Stimulated activated CD4-positive, alpha-beta T cell treated with anti-CD3 and anti-CD28 coated beads, Interleukin-12 subunit alpha, Interleukin-12 subunit beta, amount 100 ng/mL, for 4 hours (primary cell): Measurements from ENCODE around the gene WDSUB1.

ENCODE experiments used
- DNase-seq: peaks from one replicate; pipeline ENCODE4 v3.0.0-alpha.2; 2020

Gene WDSUB1

DNA sequence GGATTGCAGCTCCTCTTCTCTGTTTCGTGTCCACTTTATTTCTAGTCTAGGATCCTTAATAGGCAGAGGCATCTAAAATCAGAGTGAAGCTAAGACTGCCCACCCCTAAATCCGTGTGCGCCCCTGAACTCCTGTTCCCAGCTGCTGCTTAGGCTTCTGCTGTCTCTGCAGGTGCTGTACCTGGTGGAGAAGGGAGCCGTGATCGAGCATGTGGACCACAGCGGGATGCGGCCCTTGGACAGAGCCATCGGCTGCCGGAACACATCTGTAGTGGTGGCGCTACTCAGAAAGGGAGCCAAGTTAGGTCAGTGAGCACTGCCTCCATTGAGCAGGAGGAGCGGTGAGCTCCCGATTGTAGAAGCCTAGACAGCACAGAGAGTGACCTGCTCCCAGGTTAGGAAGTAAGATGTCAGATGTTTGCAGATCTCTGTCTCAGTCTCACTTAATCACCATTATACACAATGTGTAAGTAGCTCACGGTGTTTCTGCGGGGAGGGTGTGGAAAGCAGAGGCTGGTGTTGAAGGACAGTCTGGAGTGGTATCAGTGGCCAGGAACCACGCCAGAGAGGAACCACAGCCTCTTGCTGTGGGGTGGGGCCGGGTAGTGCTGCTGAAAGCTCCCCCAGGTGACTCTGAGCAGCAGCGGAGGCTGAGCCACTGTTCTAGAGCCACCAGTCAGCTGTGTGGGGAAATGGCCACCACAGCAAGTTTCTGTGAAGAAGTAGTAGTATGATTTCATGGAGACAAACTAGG lies 62.3 kb downstream of the WDSUB1 start:
- DNase-seq, result no peak

DNA sequence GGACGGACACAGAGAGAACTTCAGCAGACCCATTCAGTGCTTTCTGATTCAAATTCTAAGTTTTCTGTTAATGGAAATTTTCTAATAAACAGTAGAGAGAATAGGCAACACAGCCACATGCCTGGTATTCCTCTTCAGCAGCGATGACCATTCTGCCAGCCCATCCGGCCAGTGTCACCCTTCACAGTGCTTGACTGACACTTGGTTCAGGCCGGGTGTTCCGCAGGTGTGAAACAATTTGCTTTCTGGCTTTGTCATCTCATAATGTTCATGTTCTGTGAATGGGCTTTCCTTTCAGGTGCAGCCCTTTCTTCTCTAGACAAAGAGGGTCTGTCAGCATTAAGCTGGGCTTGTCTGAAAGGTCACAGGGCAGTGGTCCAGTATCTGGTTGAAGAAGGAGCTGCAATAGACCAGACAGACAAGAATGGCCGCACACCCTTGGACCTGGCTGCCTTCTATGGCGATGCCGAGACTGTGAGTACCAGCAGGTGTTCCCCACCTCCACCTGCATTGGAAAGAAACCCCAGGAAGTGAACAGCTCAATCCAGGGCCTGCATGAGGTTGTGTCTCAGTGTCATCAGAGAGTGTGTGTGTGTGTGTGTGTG lies 67.0 kb downstream of the WDSUB1 start:
- DNase-seq, result no peak

DNA sequence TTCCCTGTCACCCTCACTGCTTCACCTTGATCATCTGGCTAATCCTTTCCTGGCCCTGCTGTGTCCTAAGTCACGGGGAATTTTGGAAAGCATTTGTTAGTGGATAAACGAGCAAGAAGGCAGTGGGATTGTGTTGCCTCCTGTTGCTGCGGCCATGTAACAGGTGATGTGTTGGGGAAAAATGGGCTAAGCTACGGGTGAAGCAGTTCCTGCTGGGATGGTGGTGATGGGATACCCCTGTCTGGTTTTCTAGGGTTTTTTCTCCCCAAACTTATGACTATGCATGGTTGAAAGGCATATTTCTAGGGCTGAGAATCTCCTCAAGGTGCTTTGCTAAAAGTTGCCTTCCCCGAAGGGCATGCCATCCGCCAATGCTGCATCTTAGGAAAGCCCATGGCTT lies 68.1 kb downstream of the WDSUB1 start:
- no peak for DNase-seq

DNA sequence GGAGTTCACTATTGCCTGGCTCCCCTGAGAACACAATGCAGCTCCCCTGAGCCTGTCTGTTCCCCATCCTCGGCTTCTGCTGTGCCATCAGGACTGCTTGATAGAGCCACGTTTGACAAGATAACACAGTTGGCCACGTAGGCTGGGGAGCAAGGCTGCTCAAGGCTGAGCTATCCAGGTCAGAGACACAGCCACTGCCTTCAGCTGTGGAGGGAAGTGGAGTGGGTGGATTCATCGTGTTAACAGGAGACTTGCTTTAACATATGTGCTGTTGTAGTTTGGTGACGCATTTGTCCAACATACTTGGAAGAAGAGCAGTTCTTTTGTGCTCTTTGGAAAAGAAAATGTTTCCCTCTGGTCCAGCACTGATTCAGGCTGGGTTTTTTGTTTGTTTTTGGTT lies 68.8 kb downstream of the WDSUB1 start:
- DNase-seq, result no peak

DNA sequence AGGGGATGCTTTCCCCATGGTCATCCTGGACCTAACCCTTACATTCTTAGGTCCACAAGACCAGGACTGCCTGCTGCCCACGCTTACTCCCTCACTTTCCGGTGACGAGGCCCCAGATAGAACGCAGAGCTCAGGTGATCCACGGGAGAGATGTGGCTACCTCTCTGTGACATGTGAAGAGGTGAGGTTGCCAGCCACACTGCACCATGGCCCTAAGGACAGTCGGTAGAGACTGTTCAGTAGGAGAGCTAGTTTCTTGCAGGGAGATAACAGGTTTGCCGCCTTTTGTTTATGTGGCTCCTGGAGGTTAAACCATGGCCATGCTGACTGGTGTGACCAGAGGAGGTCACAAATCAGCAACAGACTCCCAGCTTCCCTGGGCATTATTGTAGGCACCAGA lies 71.4 kb downstream of the WDSUB1 start:
- DNase-seq, result no peak

DNA sequence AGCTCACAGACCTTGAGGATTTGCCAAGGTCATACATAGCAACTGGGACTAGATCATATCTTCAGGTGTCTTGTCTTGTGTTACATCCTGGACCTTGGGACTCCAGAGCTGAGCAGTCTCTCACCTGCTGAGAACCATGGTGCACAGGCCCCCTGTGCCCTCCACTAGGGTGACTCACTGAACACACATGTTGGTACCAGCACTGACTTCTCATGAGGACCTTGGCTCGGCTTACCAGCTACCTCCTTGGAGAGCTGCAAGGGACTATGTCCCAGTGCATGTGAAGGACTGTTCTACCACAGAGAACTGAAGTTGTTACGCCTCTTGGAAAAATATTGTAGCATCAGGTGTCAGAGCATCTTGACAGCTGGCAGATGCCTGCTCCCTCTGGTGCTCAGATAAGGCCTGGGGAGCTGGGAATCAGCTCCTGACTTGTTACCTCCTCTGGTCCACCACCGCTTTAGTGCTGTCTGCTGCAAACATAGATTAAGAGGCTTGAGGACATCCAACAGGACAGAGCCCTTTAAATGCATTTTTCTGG lies 72.1 kb downstream of the WDSUB1 start:
- DNase-seq, result no peak

DNA sequence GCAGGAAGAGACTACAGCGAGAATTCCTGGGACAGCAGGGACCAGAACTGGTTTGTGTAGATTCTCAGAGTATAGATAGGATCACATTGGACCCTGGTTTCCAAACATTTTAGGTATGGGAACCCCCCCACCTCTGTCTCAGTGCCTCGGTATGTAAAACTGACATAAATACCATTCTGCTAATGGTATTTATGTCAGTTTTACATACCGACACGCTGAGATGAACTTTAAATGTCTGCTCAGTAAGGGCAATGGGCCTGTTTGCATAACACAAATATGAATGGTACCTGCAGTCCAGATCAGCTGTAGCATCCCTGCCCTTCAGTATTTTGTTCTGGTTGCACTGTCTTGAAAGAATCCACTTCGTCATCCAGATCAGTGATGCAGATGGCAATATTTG lies 73.2 kb downstream of the WDSUB1 start:
- no peak for DNase-seq

DNA sequence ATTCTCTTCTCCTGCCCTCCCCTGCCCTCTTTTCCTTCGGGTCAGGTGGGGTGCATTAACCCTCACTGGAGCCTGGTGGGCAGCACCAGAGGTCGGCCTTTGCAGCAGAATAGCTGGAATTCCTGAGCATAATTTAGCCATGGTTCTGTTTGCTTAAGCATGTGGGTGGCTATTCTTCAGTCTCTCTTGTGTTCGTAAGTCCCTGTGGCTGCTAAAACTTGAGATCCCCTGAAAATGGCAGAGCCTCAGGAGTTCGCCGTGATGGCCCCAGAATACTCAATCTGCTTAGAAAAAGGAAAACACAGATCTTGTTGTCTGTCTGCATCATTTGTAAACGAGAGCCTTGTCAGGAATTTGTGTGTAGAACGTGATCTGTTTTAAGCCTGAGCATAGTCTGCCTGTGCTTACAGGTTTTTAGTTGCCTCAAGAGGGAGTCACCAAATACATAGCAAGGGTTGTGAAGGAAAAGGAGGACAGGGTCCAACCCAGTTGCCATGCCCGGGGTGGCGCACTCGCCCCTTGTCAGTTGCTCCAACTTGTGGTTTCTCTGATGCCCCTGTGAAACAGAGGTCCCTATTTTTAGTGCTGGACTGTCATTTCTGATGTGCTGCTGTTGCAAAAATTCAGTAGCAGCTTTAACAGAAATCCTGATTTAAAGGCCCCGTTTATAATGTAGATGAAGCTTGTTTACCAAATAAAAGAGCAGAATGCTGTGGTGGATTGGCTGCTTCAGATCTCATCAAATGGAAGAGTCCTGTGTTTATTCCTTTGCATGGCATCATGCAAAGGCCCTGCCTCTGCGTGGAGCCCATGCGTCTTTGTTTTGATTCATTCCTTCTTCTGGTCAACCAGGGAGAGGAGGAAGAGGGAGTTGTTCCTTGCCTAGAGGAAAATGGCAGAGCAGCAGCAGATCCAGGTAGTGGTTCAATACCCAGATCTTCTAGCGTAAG lies 74.8 kb downstream of the WDSUB1 start:
- DNase-seq, result no peak

DNA sequence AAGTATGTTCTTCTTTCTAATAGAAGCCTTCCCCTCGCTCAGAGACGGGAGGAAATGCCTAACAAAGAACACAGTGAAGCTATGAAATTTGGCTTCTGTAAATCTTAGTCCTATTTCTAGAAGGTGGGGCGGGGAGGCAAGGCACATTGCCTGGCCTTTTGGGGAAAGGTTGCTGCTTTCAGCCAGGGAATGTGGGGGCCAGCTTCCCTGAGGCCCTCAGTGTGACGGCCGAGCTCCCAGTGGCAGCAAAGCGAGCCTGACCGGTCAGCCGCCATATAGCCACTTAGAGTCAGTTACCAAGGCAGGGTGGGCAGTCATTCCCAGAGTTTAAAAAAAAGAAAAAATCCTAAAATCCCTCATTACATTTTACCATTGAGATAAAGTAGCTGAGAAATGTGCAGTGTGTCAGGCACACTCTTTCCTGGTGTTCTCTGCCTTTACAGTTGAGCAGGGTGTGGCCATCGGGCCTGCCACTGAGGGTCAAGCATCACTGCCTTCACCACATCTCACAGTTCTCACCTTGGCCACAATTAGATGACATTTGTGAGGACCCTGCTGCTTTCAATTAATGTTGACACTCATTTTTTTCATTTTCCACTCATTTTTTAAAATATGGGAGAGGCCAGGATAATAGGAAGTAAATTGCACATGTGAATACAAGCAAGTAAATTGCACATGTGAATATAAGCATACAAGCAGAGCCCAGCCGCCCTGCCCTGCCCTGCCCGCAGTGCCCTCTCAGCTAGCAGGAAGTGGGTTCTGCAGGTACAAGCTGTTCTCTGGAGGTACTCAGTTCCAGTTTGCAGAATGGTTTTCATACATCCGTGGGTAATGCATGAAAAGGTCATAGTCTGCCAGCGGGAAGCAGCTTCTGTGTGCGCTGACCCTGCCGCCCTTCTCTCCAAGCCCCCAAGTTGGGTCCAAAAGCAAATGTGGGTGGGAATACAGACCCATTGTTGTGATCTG lies 76.9 kb downstream of the WDSUB1 start:
- DNase-seq, result no peak

DNA sequence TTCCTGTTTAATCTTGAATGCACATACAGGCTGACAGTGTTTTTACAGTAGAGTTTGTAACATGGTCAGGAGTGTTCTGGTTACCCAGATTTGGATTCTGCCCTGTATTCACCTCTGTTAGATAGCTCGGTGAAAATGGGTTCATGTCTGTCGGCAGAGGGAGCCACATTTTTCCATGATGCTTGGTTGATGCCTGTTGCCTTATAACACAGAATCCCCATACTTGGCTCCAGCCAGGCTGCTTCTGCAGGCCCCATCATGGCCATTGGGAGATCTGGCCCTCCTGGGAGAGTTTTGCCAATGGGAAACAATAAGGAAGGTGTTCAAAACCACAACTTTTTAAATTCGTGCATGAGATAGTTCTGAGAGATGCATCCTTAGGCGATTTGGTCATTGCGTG lies 78.1 kb downstream of the WDSUB1 start:
- DNase-seq, result no peak

DNA sequence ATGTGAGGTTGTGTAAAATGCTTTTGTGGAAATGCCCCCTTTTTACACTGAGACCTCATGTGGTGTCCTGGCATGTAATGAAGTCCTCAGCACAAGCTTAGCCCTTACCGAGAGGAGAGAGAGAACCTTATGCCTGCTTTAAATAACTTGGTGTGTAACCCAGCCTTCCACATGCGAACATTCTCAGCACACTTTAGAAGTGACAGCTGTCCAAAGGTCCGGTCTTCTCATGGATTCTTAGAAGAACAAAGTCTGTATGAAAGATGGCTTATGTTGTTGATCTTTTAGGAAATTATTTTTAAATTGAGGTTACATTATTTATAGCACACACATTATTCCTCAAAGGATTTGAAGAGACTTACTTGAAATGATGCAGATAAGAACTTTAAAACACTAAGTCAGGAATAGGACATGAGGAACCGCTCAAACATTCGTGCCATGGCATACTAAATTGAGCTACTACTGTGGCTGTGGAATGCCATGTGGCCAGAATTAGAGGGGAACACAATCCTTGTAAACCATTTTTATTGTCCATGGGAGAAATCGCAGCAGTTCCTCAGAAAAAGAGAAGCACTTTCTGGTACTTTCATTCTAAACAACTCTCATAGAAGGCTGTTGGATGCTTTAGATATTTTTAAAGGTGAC lies 79.6 kb downstream of the WDSUB1 start:
- DNase-seq, result no peak

DNA sequence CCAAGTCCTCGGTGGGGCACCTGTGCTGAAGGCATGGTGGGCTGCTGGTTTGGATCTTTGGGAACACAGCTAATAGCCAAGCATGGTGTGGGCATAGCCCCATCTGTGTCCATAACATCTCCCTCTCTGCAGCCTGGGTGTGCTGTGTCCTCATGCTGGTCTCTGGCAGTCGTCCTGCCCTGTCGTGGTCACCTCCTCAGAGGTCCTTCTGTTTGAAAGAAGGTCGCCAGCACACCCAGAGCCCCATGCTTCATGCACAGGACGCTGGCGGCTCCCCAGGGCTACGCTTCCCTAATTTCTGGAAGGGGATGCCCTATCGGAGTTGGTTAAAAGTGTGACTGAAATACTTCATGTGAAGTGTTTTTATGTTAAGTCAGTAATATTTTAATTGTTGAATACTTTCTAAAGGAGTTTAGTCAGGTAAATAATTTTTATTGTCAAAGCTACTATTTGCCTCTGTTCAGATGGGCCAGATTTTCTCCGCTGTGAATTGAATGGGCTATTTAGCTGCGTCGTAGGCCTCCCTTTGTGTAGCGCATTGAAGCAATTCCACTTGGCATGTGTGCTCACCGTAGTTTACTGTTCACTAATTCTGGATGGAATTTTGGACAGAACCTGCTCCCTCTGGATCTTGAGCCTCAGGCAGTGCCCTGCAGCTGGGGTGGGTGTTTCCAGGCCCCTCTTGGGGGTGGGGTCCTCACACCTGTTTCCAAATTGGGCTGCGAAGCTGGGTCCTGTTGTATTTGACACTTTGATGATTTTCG lies 81.9 kb downstream of the WDSUB1 start:
- no peak for DNase-seq

DNA sequence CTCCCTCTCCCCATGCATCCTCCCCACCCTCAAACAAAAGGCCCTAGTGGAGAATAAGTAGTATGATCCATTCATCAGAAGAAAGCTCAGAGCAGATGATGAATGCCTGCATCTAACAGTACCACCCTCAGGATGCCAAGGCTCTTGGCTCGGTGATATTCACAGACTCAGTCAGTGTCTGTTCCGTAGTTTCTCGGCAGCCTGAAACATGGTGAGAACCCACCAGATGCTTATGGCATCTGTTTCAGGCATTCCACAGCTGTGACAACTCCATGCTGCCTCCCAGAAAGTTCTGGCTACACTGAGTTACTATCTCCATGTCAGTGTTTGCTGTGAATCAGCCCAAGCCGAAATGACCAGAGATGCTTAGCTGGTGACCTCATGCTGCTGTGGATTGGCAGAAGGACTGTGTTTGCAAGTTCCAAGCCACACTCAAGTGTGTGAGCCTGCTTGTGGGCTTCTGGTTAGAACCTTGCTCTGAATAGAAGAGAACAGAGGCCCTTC lies 83.9 kb downstream of the WDSUB1 start:
- DNase-seq, result no peak

DNA sequence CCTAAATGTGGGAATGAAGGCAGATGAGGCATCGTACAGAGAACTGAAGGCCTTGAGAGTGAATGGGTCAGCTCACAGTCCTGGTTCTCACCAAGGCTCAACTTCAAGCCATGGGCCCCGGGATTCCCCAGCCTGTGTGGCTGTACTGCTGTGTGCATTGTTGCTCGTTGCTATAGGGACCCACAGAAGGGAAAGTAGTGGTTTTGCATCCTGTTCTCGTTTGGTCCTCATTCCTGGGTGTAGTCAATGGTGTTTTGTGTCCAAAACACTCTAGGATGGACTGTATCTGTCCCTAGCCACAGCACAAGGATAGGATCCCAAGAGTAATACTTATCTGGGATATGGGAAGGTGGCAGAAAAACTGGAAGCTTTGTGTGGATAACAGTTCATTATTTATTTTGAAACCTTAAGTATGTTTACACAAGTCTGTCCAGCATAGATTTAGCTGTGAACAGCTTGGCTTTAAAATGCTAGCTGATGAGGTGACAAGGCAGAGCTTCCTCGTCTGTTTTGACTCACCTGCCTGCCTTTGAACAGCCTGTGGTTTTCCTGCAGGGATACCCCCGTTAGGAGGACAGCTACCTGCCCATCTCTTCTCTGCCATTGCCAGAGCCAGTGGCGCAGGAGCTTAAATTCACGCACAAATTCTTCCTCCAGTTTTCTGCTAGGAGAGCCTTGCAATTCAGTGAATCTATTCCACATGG lies 85.0 kb downstream of the WDSUB1 start:
- no peak for DNase-seq

DNA sequence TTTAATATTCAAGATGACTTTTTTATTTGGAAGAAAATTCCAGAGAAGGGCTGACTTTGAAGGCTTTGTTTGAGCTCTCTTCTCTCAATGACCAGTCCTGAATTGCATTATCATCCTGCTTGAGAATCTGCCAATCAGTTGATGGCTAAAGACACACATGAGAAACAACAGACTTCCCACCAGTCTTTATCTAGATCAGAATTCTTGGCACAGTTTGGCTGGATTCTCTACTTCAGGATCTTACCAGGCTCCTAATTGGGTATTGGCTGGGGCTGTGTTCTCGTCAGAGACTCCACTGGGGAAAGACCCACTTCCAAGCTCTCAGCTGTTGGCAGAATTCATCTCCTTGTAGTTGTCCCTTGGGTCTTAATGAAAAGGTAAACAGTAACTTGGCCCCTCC lies 86.0 kb downstream of the WDSUB1 start:
- no peak for DNase-seq

DNA sequence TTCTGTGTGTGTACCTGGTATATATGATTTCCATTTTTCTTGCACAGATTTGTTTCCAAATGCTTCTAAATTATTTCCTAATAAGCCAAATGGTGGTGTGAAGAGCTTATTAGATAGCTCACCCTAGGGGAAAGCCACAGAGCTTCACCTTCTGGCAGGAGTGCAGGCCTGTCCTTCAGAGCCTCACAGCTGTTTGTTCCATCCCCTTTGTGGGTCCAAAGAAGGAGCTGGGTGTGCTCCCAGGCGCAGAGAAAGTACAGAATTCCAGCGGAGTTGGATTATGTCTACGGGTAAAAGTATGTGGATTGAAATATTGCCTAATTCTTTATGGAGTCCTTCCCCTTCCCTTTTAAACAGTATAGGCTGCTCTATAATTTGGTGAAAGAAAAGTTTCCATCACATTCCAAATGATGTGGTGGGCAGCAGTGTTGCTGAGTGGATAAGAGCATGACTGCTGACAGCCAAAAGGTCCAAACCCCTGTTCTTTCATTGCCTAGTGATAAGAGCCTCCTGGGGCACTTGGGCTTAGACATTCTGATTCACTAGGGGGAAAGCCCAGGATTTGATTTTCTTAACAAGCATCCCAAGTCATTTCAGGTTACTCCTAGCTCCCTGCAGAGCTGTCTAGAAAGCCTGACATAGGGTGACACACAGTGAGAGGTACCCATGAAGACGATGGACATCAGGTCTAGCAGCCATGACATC lies 86.6 kb downstream of the WDSUB1 start:
- no peak for DNase-seq

DNA sequence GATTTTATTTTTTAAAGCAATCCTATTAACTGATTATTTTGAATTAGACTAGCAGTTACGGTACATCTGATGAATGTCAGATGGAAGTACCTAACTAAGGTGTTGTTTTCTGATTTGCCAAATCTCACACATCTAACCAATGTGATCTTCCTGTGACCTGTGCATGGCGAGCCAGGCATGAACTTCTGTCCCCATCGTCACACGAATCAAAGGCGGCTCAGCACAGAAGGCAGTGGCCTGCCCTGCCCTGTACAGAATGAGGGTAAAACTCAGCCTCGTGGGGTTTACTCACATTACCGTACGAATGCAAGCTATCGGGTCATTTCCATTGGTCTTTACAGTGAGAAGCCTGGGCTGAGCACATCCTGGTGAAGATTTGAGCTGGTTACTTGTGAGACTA lies 87.3 kb downstream of the WDSUB1 start:
- DNase-seq, result no peak

DNA sequence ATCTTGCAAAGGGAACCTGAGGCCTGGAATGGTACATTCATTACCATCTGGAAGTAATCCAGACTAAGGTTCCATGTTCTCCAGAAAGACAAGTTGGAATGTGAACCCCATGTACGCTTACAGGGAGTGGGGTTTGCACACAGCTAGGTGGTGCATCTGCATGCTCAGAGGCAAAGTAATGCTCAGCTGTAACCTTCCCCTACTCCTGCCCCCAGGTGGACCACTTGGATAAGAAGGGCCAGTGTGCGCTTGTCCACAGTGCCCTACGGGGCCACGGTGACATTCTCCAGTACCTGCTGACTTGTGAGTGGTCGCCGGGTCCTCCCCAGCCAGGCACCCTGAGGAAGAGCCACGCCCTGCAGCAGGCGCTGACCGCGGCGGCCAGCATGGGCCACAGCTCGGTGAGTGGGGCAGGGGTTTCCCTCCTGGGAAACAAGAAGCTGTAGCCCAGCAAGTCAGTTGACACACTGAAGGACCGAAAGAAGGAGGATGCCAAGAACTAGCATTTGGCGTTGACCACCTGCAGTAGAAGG lies 90.0 kb downstream of the WDSUB1 start:
- no peak for DNase-seq

DNA sequence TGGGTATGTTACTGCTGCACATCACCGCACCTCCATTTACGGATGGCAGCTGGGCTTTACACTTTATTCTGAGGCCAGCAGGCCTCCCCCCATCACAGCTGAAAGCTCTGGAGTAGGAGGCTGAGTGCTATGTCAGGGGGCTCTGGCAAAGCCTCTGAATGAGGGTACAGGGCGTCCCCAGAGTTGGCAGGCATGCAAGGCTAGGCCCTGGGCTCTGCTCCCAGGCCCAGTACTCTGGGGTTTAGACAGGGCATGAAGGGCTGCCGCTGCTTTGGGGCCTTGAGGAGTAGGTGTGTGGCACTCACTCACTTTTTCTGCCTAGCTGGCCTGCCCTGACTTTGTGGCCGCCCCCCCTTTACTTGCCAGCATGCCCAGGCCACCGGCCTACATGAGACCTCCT lies 90.8 kb downstream of the WDSUB1 start:
- no peak for DNase-seq
